HG03280 (cell line): Measurements from ENCODE around the gene IRS1.

Experiments used
- ATAC-seq: cut with Tn5 transposase; IDR thresholded peaks from one replicate; pipeline ENCODE4 v1.9.1; 2021; ENCODE audit warnings: mild to moderate bottlenecking, moderate library complexity; ENCODE audit not compliant: unreplicated experiment

IRS1 gene

GRCh38 chr2:226693521-226693920, 106.1 kb downstream of the IRS1 start:
- ATAC-seq: no peak

- no peak for ATAC-seq
Measured at GRCh38 chr2:226692521-226693126, 107.0 kb downstream of the IRS1 start.

- ATAC-seq: no peak
Measured at GRCh38 chr2:226691255-226691654, 108.4 kb downstream of the IRS1 start.

DNA sequence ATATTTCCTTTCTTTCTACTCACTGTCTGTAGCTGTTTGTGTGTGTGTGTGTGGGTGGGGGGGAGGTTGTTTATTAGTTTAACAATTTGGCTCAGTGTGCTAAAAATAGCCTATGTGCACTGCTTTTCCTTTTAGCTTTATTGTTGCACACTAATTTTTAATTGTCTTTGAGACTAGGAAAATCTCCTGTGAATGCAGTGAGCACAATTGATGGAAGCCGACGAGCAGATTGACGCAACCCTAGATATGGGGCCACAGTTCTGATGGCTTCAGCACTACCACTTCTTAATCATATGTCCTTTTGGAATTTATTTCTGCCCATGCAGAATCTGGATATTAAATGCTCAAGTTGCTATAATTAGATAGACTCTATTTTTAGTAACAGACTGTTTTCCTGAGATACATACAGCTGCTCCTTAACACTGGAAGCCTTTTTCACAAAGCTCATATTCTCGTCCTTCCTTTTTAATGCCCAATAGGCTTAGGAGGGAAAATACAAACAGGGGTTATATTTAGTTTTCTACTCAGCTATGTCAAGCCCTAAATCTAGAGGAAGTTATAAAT, 109.1 kb downstream of the IRS1 start:
- no peak for ATAC-seq

DNA sequence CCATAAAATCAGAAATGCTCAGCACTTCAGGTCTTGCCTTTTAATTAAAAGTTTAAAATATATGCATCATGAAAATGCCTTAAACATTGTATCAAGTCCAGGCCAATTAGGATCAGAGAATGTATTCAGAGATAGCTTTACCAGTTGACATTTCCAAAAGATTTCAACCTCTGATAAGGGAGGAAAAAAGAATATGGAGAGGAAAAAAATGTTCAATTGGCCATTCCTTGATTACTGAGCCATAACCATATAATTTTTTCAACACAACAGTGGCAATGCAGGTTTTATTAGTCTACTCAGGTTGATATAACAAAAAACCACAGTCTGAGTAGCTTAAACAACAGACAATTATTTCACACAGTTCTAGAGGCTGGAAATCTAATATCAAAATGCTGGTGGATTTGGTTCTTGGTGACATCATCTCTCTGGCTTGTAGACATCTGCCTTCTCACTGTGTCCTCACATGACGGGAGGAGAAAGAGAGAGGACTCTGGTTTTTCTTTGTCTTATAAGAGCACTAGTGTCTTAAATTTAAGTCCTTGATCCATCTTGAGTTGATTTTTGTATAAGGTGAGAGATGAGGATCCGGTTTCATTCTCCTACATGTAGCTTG, 111.9 kb downstream of the IRS1 start:
- no peak for ATAC-seq

GRCh38 chr2:226684563-226684959, 115.1 kb downstream of the IRS1 start:
- ATAC-seq: no peak

DNA sequence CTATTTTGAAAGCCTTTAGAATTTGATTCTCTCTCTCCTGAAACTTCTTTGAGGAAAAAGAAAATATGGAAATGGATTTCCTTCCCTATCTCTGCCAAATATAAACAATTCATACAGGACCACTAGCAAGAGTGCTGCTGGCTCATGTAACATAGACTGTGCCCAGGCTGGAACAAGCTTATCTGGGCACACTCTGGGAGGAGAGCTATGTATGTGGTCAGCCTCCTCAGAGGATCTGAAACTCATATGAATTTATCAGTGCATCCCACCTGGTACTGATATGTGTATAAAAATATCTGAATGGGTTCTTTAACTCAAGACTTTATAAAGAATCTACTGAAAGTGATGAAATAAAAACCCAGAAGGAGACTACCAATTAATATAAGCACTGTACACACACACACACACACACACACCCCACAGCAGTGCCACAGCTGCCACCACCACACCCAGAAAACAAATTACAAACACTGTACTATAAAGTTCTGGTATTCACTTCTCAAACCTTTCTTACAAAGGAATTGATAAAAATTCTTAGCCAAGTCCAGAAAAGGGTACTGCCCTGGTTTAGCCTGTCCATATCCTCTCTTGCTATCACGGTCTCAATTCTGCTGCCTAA, 115.6 kb downstream of the IRS1 start:
- no peak for ATAC-seq

DNA sequence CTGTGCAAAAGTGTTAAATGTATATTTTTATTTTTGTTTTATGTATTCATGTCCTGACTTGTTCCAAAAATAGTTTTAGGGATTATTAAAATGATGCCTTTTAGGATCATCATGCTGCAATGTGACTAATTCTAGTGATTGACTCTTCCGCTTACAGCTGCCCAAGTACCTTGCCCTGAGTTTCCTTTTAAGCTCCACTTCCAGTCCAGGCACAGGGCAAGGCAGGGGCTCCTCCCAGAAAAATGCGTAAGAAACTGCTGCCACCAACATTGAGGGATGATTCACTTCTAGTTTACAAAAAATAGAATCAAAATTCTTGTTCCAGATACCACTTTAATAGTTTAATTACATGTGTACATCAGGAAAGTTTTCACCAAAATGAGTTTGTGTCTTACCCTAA, 116.4 kb downstream of the IRS1 start:
- no peak for ATAC-seq
